ENCODE measurements around the gene STAB2. TPM values are rescaled to one million over a fixed set of nuclear protein-coding genes. Genes with fewer than 3 reads are reported as not detected.
"Not testable (repeated sequence)": the region's sequence is repeated elsewhere in the genome, so short reads cannot be mapped to it uniquely, and the experiment has no call there.

STAB2 gene
- polyA plus RNA-seq, 3 donors, result 0.25 to 1.2 (median 0.27) TPM

- DNase-seq (ENCODE audit: low read depth in 3 of 3, low spot score in 2 of 3), result no peak
Observed at GRCh38 chr12:103801709-103802585, 214.9 kb downstream of the STAB2 start.

GRCh38 chr12:103802586-103802886 is 215.5 kb downstream of the STAB2 start:
- DNase-seq (ENCODE audit: low read depth in 3 of 3, low spot score in 2 of 3), result no peak

DNA sequence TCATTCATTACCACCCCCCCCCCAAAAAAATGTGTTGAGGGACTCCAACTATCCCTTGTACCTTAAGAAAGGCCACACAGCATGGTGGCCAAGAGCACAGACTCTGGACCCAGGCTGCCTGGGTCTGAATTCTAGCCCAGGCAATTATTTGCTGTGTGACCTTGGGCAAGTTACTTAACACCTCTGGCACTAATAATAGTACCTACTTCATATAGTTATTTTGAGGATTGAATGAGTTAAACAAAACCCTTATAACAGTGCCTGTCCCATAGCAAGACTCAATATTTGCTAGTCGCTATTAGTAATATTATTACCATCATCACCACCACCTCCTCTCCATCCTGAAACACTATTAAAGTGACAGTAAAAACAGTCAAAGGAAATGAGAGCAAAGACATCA is 216.8 kb downstream of the STAB2 start:
- no peak for DNase-seq (ENCODE audit: low read depth in 3 of 3, low spot score in 2 of 3)

DNA sequence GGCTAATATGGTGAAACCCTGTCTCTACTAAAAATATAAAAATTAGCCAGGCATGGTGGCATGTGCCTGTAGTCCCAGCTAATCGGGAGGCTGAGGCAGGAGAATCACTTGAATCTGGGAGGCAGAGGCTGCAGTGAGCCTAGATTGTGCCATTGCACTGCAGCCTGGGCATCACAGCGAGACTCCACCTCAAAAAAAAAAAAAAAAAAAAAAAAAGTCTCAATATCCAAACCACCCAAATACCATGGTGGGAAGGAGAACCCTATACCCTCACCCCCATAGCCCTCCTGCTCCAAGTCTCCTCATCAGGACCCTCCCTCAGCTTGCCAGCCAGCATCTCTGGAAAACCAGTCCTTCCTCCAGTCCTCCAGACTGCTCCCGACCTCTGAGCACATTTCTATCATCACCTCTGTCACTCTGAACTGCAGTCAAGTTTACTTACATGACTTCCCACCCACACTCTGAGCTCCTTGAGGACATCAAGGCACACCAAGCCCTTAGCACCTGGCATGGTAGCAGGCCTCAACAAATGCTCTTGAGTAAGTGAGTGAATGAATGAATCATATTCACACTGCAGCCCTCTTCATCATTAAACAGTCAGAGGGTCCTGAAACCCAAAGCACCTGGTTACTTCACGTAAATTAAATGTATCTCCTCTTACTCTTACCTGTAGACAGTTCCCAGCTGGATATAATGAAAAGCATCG is 218.7 kb downstream of the STAB2 start:
- no peak for DNase-seq (ENCODE audit: low read depth in 3 of 3, low spot score in 2 of 3)

DNA sequence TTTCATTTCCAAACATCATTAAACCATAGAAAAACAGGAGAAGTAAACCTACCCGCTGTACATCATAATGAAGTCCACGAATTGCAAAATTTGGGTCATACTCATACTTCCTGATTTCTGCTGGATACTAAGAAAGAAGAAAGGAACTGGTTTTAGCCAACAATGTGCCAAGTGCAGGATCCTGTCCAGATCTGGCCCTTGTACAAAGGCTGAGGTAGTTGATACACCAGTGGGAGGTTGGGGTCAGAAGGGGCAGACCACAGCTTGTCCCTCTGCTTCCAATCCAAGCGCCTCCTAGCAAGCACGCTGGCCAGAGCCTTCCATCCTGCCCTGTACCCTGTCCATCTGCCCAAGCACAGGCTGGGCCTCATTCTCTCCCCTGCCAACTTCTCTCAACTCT is 219.7 kb downstream of the STAB2 start:
- no peak for DNase-seq (ENCODE audit: low read depth in 3 of 3, low spot score in 2 of 3)

DNA sequence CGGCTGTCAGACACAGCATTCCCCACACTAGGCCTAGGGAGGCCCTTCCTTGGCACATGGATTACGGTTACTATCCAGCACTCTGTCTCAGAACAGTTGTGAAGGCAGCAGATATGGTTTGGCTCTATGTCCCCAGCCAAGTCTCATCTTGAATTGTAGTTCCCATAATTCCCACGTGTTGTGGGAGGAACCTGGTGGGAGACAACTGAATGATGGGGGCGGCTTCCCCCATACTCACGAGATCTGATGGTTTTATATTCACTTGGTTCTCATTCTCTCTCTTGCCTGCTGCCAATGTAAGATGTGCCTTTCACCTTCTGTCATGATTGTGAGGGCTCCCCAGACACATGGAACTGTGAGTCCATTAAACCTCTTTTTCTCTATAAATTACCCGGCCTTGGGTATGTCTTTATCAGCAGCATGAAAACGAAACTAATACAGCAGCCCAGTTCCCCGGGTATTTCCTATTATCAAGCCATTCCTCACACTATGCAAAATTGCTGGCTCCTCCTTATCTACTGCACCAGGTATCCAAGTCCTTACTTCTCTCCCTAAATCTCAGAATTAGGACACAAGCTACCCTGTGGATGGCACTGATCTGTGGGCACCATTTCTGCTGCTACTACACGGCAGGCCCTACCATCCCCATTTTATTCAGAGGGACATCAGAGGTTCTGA is 220.6 kb downstream of the STAB2 start:
- DNase-seq (ENCODE audit: low read depth in 3 of 3, low spot score in 2 of 3), result no peak

DNA sequence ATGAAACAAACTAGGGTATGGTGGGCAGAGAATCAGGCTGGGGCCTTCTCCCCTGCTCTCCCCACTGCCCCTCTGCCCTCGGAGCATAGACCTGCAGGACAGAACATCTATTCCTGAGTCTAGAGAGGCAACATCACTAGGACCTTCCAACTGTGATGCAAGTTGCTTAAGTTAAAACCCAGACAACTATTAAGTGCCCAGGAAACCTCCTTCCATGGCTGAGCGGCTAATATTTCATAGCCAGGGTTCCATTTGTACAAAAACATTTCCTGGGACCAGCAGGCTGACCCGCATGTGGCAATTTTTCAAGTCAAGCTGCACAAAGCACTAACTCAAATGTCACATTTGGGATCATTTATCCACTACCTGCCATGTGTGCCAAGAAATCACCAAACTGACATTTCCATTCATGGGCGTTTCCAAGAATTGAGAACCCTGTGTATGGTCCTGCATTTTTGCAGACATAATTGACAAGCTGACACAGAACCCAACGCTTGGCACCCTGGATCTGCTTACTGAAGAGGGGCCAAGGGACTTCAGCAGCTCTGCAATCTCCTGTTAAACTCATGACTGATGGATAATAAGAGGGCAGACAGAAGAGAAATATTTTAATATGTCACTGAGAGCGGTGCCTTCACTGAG is 221.3 kb downstream of the STAB2 start:
- no peak for DNase-seq (ENCODE audit: low read depth in 3 of 3, low spot score in 2 of 3)

- no peak for DNase-seq (ENCODE audit: low read depth in 3 of 3, low spot score in 2 of 3)
Observed at GRCh38 chr12:103809154-103809553, 222.1 kb downstream of the STAB2 start.

- not testable (repeated sequence) for DNase-seq (ENCODE audit: low read depth in 3 of 3, low spot score in 2 of 3)
Observed at GRCh38 chr12:103809639-103810038, 222.6 kb downstream of the STAB2 start.

- no peak for DNase-seq (ENCODE audit: low read depth in 3 of 3, low spot score in 2 of 3)
Observed at GRCh38 chr12:103810111-103810510, 223.0 kb downstream of the STAB2 start.

- no peak for DNase-seq (ENCODE audit: low read depth in 3 of 3, low spot score in 2 of 3)
Observed at GRCh38 chr12:103811791-103812190, 224.7 kb downstream of the STAB2 start.

GRCh38 chr12:103812789-103813188 is 225.7 kb downstream of the STAB2 start:
- DNase-seq (ENCODE audit: low read depth in 3 of 3, low spot score in 2 of 3), result no peak

DNA sequence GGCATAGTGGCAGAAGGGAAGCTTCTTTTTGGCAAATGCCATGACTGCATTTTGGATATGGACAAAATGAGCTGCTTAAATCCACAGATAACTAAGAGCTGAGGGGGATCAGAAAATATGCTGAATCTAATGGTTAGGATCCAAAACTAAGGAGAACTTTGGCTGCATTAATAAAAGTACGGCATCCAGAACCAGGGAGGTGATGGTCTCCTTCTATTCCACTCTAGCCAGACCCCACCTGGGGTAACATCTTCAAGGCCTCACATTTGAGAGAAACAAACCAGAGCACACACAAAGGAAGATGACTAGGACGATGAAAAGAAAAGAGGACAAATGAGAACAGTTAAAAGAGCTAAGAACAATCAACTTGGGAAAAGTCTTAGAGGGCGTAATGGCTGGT is 226.4 kb downstream of the STAB2 start:
- no peak for DNase-seq (ENCODE audit: low read depth in 3 of 3, low spot score in 2 of 3)

DNA sequence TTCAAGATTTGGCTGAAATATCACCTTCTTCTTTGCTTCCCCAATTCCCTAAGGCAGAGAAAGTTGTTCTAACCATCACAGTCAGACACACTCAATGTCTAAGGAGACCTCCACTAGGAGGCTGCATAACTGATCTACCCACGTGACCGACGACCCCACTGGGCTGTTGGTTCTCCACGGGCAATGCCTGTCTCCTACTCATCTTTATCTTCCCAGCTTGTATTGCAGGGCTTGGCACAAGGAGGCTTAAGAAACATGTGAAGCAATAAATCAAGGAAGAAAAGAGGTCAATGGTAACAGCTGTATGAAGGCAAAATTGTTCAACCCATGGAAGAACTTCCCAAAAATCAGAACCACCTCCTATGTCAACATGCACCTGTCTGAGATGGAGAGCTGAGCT is 226.9 kb downstream of the STAB2 start:
- DNase-seq (ENCODE audit: low read depth in 3 of 3, low spot score in 2 of 3), result no peak

DNA sequence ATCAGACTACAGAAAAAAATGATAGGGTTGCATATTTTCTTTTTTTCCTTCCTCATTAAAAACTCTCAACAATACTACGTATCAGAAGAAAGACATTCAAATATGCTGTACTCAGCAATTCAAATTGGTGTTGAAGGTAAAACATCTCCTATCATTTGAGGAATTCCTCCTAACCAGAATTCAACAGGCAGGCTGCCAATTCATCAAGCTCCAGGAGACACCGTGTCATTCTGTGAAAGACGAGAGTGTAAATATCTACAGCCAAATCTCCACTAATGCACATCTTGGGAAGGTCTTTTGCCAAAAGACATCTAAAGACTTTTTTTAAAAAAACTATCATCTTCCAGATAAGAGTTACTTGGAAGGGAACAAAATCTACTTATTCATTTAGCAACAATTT is 227.4 kb downstream of the STAB2 start:
- no peak for DNase-seq (ENCODE audit: low read depth in 3 of 3, low spot score in 2 of 3)

Other genes starting within 250 kb of the STAB2 start
- gene C12orf42, start 91.3 kb upstream of the STAB2 start, polyA plus RNA-seq (ENCODE audit: insufficient read length in 3 of 3), result under 1 TPM in 1 of 3 donors, not detected in 2; 0.57 TPM